Putamen (tissue), 1 donor: ENCODE measurements around the gene CCDC188.
A peak's percentile ranks its signal among the peaks of the same experiment; 100 is the strongest.

Experiments used
- DNase-seq: peaks from one replicate; pipeline ENCODE4 v3.0.0-alpha.2; 2016; ENCODE audit warnings: low spot score

CCDC188 gene

GRCh38 chr22:20116951-20117632 is 33.8 kb downstream of the CCDC188 start, which contains the start of gene TRMT2A:
TSS of gene TRMT2A (minus strand) at chr22:20117226. CDS start at chr22:20116906, 320 bp downstream.
- DNase-seq = peak; percentile 96

DNA sequence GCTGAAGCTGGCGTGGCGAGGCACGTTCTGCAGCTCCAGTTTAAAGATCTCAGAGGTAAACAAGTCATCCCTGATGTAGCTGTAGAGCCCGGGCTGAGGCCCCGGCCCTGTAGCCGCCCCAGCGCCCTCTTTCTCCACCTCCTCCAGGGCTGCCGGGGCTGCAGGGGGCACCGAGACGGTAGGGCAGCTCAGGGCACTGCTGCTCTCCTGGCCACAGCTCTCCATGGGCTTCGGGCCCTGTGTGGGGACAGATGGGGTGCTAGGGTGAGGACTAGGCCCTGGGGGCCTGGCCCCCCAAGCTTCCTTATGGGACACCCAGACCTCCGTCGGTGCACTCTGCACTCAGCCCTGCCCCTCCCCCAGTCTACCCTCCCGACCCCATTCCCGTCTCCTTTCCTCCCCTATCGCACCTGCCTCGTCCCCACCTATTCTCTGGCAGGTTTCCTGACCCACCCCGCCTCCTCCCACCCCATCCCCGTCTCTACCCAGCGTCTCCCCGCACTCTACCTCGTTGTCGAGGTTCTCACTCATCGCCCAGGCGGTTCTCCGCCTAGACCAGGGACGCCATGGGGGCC is 34.4 kb downstream of the CCDC188 start:
- no peak for DNase-seq

GRCh38 chr22:20115691-20116375 is 35.0 kb downstream of the CCDC188 start, which contains the start of gene RANBP1:
TSS of gene RANBP1 (plus strand) at chr22:20116104. CDS start at chr22:20116185, 81 bp downstream.
- no peak for DNase-seq

DNA sequence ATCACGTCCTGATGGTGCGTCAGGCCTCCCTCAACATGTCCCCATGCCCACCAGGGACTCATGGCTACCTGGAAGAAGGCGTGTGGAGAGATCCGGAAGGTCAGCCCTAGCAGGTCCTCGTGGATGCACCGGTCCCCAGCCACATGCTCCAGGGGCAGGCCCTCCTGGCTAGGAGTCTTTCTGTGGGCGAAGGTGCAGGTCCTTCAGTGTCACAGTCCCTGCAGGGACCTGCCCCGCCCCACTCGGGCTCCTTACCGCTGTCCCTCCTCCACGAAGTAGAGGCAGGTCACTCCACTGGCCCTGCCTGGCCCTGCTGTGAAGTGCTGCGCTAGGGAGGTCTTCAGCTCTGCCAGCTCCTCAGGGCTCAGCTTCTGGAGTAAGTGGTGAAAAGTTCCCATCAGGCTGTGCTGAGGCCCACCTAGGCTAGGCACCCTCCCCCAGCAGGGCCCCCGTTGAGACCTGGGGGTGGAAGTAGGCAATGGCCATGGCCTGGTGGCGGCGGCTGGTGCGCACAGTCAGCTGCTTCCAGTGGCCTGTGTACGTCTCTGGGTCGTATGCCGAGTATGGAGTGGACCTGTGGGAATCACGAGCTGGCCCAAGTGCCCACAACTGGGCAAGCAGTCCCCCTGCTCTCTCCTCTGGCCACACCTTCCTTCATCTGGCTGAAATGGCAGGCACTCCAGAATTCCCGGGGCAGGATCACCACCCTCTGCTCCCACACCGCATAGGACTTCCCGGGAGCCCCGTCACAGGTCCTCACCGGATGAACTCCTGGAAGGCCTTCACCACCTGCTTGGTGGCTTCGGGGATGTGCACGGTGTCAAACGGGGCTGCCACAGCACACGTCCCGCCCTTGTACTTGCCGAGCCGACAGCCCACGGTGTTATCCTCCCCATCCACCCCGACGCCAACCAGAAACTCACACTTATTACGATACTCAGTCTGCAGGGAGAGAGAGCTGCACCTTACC is 36.1 kb downstream of the CCDC188 start:
- no peak for DNase-seq

DNA sequence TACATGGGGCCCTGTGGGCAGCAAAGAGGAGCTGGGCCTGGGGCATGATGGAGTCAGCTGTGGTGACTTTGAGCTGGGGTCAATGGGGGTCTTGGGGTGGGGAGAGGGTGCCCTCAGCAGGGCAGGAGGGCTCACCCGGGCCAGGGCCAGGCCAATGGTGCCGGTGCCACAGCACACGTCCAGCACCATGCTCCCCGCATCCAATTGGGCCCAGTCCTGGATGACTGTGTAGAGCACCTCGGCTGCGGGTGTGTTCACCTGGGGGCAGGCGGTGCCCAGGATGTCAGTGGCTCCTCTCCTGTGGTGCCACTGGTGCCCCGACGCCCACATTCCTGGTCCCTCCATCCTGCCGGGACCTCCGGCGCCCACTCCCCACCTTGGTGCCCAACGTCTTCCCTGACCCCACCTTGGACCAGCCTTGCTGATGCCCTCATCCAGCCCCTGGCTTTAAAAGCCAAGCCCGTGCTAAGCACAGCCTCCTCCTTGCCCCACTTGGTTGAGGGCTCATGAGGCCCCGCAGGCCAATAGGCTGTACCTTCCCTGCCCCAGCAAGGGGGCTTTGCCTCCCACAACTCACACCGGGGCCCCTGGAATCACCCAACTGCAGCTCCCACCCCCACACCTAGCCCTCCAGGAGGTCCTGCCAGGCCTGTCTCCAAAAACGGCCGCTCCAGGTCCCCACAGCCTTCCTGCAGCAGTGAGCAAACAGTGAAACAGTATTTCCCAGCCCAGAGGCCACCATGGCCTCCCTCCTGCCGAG is 37.1 kb downstream of the CCDC188 start:
- DNase-seq = no peak

- DNase-seq = no peak
Observed at GRCh38 chr22:20112623-20113511, 38.0 kb downstream of the CCDC188 start.

GRCh38 chr22:20111689-20112622 is 38.9 kb downstream of the CCDC188 start:
- DNase-seq = no peak

- no peak for DNase-seq
Observed at GRCh38 chr22:20111045-20111688, 39.7 kb downstream of the CCDC188 start.

DNA sequence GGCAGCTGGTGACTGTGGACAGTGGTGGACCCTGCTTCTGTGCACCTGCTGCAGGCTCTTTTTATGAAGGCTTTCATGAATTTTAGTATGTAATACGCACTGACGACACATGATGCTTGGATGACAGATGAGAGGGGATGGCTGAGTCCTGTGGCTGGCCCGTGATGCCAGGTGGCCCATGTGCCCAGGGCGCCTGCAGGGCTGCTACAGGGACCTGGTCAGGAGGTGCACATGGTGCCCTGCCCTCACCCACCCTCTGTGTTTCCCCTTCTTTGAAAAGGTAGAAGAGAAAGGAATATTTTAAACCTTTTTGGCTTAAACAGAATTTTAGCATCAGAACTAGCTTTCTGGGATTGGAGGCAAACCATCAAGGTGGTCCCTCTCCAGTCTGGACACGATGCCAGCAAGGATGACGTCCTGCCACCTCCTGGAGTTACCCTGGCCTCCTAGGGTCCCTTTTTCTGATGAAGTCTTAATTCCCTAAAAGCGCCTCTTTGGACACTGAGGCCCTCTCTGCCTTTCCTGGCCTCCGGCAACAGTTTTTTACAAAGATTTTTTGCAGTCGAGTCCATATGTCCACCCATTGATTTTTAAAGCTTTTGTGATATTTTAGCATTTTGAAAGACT is 40.4 kb downstream of the CCDC188 start:
- no peak for DNase-seq

- no peak for DNase-seq
Observed at GRCh38 chr22:20109411-20110358, 41.2 kb downstream of the CCDC188 start.

DNA sequence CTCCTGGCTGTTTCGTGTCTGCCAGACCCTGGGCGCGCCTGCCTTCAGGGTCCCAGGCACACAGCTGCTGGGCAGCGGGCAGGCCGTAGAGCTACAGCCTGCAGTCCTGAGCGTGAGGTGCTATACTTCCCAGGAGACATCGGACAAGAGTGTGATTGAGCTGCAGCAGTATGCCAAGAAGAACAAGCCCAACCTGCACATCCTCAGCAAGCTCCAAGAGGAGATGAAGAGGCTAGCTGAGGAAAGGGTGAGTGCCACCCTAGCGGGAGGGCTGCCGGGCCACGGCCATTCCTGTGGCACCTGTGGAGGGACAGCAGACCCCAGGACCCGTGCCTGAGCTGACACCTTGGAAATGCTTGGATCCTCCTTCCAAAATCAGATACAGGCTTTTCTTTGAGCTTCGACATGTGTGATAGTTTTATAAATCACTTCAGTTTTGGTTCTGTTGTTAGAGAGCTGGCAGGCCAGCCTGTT is 42.1 kb downstream of the CCDC188 start:
- no peak for DNase-seq

DNA sequence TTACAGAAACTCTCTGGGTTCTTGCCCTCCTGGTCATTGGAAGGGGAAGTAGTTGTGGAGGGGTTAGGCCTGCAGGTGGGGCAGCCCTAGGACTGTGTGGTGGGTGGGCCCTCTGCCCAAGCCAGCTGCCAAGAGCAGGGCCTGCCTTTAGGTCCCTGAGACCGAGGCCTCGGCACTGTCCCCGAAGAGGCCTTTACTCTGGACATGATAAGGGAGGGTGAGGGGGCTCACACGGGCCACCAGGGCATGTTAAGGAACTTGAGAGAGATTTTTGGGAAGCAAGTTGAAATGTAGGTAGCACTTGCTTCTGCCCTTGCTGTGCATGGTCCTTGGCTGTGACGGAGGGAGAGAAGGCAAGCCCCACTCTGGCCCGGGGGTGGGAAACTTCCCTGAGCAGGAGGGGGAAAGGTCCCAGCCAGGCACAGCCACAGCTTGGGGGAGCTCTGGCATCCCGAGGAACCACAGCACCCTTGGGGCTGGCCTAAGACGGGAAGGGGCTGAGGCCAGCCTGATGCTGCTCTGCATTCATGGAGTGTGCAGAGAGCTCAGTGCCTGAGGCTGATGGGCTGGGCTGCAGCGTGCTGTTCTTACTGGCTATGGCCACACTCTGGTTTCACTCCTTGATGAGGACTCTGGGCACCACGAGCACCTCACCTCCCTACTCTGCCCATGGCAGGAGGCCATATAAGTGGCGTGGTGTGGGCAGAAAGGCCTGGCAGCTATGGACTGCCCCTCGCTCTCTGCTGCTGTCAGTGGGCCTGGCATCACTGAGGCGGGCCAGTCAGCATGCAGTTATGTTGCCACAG is 42.7 kb downstream of the CCDC188 start:
- DNase-seq = no peak

DNA sequence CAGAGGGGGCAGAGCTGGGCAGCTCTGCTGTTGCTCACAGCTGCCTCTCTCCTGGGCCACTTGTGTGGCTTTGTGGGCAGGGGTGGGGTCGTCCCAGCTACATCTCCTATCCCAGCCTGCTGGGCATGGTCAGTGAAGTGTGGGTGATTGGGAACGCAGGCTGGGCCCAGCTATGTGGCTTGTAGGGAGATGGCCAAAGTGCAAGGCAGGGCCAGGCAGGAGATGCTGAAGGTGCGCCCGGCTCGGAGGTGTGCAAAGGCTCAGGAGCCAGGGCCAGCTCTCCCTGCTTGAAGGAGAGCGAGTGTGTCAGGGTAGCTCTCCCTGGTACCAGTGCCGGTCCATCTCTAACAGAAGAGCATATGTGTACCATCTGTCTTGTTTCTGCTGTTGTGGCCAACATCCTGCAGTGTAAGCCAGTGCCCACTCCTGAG is 43.4 kb downstream of the CCDC188 start:
- no peak for DNase-seq

DNA sequence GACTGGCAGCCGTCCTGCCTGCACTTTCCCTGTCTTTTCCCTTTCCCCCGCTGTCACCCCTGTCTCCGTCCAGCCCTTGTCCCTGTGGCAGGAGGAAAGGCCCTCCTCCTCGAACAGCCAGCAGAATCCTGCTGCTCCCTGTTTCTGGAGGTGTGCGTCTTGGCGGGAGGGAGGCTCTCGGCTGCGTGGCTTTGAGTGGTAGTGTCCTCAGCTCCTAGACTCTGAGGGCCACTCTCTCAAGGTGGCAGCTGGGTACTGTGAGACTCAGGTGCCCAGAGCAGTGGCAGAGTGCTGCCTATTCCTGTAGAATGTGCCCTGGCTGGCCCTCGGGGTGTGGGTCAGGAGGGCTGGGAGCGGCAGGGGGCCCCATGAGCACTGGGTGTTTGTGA is 44.0 kb downstream of the CCDC188 start:
- DNase-seq = no peak

DNA sequence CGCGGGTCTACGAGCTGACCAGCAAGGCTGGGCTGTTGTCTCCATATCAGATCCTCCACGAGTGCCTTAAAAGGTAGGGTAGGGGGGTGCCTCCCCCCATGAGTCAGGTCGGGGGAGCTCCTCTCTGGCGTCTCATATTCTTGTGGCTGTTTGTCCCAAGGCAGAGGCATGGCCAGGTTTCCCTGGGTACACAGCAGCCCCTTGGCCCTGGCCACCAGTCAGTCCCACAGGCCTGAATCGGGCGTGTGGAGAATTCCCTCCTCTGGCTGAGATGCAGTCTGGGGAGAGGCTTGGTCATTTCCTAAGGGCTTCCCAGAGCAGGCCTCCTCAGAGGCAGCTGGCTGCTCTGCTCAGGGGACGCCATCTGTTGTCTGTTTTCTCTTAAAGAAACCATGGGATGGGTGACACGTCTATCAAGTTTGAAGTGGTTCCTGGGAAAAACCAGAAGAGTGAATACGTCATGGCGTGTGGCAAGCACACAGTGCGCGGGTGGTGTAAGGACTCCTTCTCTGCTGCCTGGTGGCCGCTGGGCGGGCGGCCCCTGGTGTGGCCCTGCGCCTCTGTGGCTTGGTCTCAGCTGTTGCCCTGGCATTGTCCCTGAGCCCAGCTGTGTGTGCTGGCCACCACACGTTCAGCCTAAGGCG is 44.5 kb downstream of the CCDC188 start:
- no peak for DNase-seq
